GM12878 (cell line): ENCODE results near the gene LRRC26. TPM values are rescaled to one million over a fixed set of nuclear protein-coding genes. Genes with fewer than 3 reads are reported as not detected.

Experiments used
- ASH2L ChIP-seq: fragments of 300-600, 200-600 bp; sonication (generic); IDR thresholded peaks from 2 replicates; pipeline ENCODE4 v1.6.1; 2017; ENCODE audit warnings: low read depth, mild to moderate bottlenecking, borderline replicate concordance
- BMI1 ChIP-seq: fragments of 450-650 bp; IDR thresholded peaks from 2 replicates; pipeline ENCODE4 v1.6.1; 2016; ENCODE audit warnings: mild to moderate bottlenecking, moderate library complexity, borderline replicate concordance
- BRCA1 ChIP-seq: IDR thresholded peaks from 2 replicates; pipeline ENCODE4 v1.6.1; 2011; ENCODE audit warnings: low read depth, low read length, improper control_type of control experiment
- CHD1 ChIP-seq: IDR thresholded peaks from 2 replicates; pipeline ENCODE4 v1.6.1; 2012; ENCODE audit warnings: low read depth, low read length, improper control_type of control experiment
- HDAC2 ChIP-seq: fragments of 200-600 bp; sonication (generic); IDR thresholded peaks from 2 replicates; pipeline ENCODE4 v1.6.1; 2017
- MTA2 ChIP-seq: fragments of 450-650 bp; IDR thresholded peaks from 2 replicates; pipeline ENCODE4 v1.6.1; 2016; ENCODE audit warnings: low read depth, mild to moderate bottlenecking, moderate library complexity
- NR2F1 ChIP-seq: fragments of 450-650 bp; conservative IDR thresholded peaks from 2 replicates; pipeline ENCODE4 v1.6.1; 2017; ENCODE audit warnings: mild to moderate bottlenecking
- NRF1 ChIP-seq: conservative IDR thresholded peaks from 2 replicates; pipeline ENCODE4 v1.6.1; 2011; ENCODE audit warnings: mild to moderate bottlenecking, low read depth, low read length, improper control_type of control experiment
- RBBP5 ChIP-seq: fragments of 200-600 bp; sonication (generic); conservative IDR thresholded peaks from 2 replicates; pipeline ENCODE4 v1.6.1; 2016
- SMC3 ChIP-seq: IDR thresholded peaks from 2 replicates; pipeline ENCODE4 v1.6.1; 2011; ENCODE audit warnings: low read length, improper control_type of control experiment, borderline replicate concordance
- SUPT20H ChIP-seq: IDR thresholded peaks from 2 replicates; pipeline ENCODE4 v1.6.1; 2011; ENCODE audit warnings: low read depth, mild to moderate bottlenecking, low read length, moderate library complexity, borderline replicate concordance; ENCODE audit not compliant: control insufficient read depth
- TCF3 ChIP-seq: IDR thresholded peaks from 2 replicates; pipeline ENCODE4 v1.6.1; 2012; ENCODE audit warnings: low read depth, mild to moderate bottlenecking, low read length, borderline replicate concordance; ENCODE audit not compliant: insufficient read depth
- TCF7 ChIP-seq: IDR thresholded peaks from 2 replicates; pipeline ENCODE4 v1.6.1; 2014; ENCODE audit warnings: antibody characterized with exemption, borderline replicate concordance
- ZNF384 ChIP-seq: IDR thresholded peaks from 2 replicates; pipeline ENCODE4 v1.6.1; 2012; ENCODE audit warnings: low read depth, mild to moderate bottlenecking, low read length, improper control_type of control experiment, borderline replicate concordance
- polyA plus RNA-seq, 11 experiments: library from polyadenylated mRNA; depleted of rRNA in 4 of 11; unstranded in 6 of 11; stranded (reverse) in 5 of 11; fragments of >200 nt; fragmentation: Nextera tagmentation in 4 of 11; fragmentation: Illumina TruSeq in 1 of 11; extraction: Ambion mirVana in 4 of 11; extraction: Trizol in 1 of 11; gene quantifications; 1 replicate in 1 of 11; 2 replicates in 10 of 11; pipeline versions ENCODE4 v1.2.1 to v1.2.3, GENCODE V29; 2011 to 2016; ENCODE audit warnings: inconsistent platforms in 2 of 11, missing spikeins in 2 of 11, low read depth in 1 of 11
- total RNA-seq, 4 experiments: library from RNA; depleted of rRNA in 3 of 4; stranded (reverse); fragments of >200 nt in 3 of 4; fragmentation: Illumina TruSeq in 1 of 4; extraction: Trizol in 1 of 4; gene quantifications; 2 replicates each; pipeline versions ENCODE4 v1.2.1 to v1.2.3, GENCODE V29; 2013 to 2021
- TF ChIP-seq, protein P1 (sequence below): IDR thresholded peaks from 2 replicates; pipeline ENCODE4 v1.6.1; 2011; ENCODE audit warnings: low read depth, low read length, improper control_type of control experiment, borderline replicate concordance
- TF ChIP-seq, protein P2 (sequence below): fragments of 450-650 bp; IDR thresholded peaks from 2 replicates; pipeline ENCODE4 v1.6.1; 2014; ENCODE audit warnings: mild to moderate bottlenecking
- TF ChIP-seq, protein P3 (sequence below): fragments of 450-650 bp; IDR thresholded peaks from 2 replicates; pipeline ENCODE4 v1.6.1; 2017; ENCODE audit warnings: mild to moderate bottlenecking, low read depth, inconsistent platforms; ENCODE audit not compliant: poor library complexity, severe bottlenecking
- TF ChIP-seq, protein P4 (sequence below): fragments of 450-650 bp; IDR thresholded peaks from 2 replicates; pipeline ENCODE4 v1.6.1; 2017; ENCODE audit warnings: mild to moderate bottlenecking, moderate library complexity

The LRRC26 gene
- total and polyA plus RNA-seq, 10 of the 15 experiments (the other 5 are each of a cell fraction or from before 2014, with no cell fraction given): 0.29 to 0.91 (median 0.64) TPM; not detected in 5

DNA sequence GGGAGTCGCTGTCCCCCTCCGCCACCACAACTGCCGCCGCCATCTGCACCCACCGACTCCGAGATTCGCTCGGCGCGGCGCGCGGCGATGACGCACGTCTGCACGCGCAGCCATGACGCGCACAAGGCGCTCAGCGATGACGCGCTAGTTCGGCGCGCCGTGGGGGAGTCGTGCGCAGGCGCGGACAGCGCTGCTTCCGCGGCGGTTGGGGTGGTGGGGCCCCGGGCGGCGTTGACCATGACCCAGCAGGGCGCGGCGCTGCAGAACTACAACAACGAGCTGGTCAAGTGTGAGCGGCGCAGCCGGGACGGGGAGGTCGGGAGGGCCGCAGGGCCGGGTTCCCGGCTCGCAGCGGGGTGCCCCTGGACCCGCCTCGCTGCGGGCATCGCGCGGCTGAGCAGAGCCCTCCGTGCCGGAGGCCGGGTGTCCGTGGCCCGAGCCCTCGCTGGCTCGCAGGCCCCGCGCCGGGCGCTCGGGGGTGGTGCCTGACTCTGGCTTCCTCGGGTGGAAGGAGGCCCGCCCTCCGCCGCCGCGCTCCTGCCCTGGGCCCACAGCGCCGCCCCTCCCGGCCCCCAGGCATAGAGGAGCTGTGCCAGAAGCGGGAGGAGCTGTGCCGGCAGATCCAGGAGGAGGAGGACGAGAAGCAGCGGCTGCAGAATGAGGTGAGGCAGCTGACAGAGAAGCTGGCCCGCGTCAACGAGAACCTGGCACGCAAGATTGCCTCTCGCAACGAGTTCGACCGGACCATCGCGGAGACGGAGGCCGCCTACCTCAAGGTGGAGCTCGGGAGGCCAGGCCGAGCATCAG lies 18.8 kb upstream of the LRRC26 start, which contains the start of the genes ANAPC2 and SSNA1 (continued):
- TF ChIP-seq, protein P1, sequence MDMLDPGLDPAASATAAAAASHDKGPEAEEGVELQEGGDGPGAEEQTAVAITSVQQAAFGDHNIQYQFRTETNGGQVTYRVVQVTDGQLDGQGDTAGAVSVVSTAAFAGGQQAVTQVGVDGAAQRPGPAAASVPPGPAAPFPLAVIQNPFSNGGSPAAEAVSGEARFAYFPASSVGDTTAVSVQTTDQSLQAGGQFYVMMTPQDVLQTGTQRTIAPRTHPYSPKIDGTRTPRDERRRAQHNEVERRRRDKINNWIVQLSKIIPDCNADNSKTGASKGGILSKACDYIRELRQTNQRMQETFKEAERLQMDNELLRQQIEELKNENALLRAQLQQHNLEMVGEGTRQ: peak; percentile 13; the same call in 1 of the 2 replicates
- TF ChIP-seq ZNF384 (0 out of 2 replicates have a peak, but pooled peaks have one; percentile 26), NR2F1 (peak; percentile 92), ASH2L (no peak), BMI1 (no peak), MTA2 (no peak), HDAC2 (0 out of 2 replicates have a peak, but pooled peaks have one; percentile 11), TCF3 (no peak), CHD1 (0 out of 2 replicates have a peak, but pooled peaks have one; percentile 22), SMC3 (peak; percentile 40), TCF7 (no peak), SUPT20H (peak; percentile 34; the same call in 1 of the 2 replicates), NRF1 (peak; percentile 84), BRCA1 (peak; percentile 65), RBBP5 (no peak)
- TF ChIP-seq, protein P2, sequence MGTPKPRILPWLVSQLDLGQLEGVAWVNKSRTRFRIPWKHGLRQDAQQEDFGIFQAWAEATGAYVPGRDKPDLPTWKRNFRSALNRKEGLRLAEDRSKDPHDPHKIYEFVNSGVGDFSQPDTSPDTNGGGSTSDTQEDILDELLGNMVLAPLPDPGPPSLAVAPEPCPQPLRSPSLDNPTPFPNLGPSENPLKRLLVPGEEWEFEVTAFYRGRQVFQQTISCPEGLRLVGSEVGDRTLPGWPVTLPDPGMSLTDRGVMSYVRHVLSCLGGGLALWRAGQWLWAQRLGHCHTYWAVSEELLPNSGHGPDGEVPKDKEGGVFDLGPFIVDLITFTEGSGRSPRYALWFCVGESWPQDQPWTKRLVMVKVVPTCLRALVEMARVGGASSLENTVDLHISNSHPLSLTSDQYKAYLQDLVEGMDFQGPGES: peak; percentile 42; the same call in 1 of the 2 replicates
- TF ChIP-seq, protein P3, sequence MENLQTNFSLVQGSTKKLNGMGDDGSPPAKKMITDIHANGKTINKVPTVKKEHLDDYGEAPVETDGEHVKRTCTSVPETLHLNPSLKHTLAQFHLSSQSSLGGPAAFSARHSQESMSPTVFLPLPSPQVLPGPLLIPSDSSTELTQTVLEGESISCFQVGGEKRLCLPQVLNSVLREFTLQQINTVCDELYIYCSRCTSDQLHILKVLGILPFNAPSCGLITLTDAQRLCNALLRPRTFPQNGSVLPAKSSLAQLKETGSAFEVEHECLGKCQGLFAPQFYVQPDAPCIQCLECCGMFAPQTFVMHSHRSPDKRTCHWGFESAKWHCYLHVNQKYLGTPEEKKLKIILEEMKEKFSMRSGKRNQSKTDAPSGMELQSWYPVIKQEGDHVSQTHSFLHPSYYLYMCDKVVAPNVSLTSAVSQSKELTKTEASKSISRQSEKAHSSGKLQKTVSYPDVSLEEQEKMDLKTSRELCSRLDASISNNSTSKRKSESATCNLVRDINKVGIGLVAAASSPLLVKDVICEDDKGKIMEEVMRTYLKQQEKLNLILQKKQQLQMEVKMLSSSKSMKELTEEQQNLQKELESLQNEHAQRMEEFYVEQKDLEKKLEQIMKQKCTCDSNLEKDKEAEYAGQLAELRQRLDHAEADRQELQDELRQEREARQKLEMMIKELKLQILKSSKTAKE: no peak
- TF ChIP-seq, protein P4, sequence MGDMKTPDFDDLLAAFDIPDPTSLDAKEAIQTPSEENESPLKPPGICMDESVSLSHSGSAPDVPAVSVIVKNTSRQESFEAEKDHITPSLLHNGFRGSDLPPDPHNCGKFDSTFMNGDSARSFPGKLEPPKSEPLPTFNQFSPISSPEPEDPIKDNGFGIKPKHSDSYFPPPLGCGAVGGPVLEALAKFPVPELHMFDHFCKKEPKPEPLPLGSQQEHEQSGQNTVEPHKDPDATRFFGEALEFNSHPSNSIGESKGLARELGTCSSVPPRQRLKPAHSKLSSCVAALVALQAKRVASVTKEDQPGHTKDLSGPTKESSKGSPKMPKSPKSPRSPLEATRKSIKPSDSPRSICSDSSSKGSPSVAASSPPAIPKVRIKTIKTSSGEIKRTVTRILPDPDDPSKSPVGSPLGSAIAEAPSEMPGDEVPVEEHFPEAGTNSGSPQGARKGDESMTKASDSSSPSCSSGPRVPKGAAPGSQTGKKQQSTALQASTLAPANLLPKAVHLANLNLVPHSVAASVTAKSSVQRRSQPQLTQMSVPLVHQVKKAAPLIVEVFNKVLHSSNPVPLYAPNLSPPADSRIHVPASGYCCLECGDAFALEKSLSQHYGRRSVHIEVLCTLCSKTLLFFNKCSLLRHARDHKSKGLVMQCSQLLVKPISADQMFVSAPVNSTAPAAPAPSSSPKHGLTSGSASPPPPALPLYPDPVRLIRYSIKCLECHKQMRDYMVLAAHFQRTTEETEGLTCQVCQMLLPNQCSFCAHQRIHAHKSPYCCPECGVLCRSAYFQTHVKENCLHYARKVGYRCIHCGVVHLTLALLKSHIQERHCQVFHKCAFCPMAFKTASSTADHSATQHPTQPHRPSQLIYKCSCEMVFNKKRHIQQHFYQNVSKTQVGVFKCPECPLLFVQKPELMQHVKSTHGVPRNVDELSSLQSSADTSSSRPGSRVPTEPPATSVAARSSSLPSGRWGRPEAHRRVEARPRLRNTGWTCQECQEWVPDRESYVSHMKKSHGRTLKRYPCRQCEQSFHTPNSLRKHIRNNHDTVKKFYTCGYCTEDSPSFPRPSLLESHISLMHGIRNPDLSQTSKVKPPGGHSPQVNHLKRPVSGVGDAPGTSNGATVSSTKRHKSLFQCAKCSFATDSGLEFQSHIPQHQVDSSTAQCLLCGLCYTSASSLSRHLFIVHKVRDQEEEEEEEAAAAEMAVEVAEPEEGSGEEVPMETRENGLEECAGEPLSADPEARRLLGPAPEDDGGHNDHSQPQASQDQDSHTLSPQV: peak; percentile 72
